ENCODE measurements around the gene LY6G6F. TPM values are rescaled to one million over a fixed set of nuclear protein-coding genes. Genes with fewer than 3 reads are reported as not detected.
A peak's percentile ranks its signal among the peaks of the same experiment; 100 is the strongest.

The LY6G6F gene
- total and polyA plus RNA-seq, 12 donors = not detected

GRCh38 chr6:31730631-31731086 lies 24.0 kb downstream of the LY6G6F start:
- ATAC-seq (no peak), DNase-seq (no peak)
- Histone ChIP-seq H3K4me1 (peaks cover 12 to 83% (median 59%) of the 10 kb centered on the region in 9 donors), H3K27ac (peak overlapping the region; percentile 93 to 97 (median 94)), H3K9me3 (no peaks in the 10 kb centered on the region), H3K27me3 (no peaks in the 10 kb centered on the region), H3K36me3 (peaks cover 0 to 75% (median 46%) of the 10 kb centered on the region in 9 donors), H3K4me3 (peak overlapping the region in 8 of 10 donors; percentile 66 to 95 (median 78))
- 89 to 95% methylated on average over 11 of the region's 11 CpGs for WGBS, 2 donors
- TF ChIP-seq CTCF (IDR thresholded peaks at IDR 0.05) = no peak
- intact Hi-C loops (cut with DNase I) = loop anchor here in 2 of 10 donors (10.0 kb wide), 2 partner anchors 64 to 104 kb away; partner anchors contain the start of gene VARS1 (in 1 of the 2)

GRCh38 chr6:31732029-31732428 lies 25.4 kb downstream of the LY6G6F start:
- H3K36me3 ChIP-seq = peaks cover 0 to 61% (median 35%) of the 10 kb centered on the region in 9 donors
- no peak for TF ChIP-seq CTCF (IDR thresholded peaks at IDR 0.05)
- DNase-seq (no peak), ATAC-seq (no peak)
- no peaks in the 10 kb centered on the region for H3K27me3 ChIP-seq
- H3K9me3 ChIP-seq = no peaks in the 10 kb centered on the region
- H3K4me3 ChIP-seq = no peak overlapping the region
- H3K27ac ChIP-seq = peak overlapping the region in 6 of 10 donors; percentile 15 to 97 (median 28)
- intact Hi-C loops (cut with DNase I) = loop anchor here in 2 of 10 donors (10.0 kb wide), 2 partner anchors 63 to 103 kb away; partner anchors contain the start of gene VARS1 (in 1 of the 2)
- H3K4me1 ChIP-seq = peaks cover 16 to 75% (median 66%) of the 10 kb centered on the region in 9 donors
- 54% methylated on average over 3 of the region's 3 CpGs for WGBS, 2 donors

DNA sequence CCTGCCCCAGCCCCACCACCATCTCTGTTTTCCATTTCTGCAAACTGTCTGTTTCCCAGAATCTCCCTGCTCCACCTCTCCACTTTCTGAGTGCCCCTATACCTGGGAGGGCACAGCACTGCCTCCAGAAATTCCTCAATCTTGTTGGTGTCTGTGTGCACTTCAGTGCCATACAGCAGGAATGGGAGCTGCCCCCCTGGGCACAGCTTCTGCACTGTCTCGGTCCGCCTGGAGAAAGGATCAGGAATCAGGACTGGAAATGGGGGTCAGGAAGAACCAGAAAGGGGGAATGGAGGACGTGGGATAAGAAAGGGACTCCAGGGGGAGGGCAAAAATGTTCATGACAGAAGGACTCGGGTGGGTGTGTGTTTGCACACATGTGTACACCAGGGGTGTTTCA lies 27.1 kb downstream of the LY6G6F start:
- H3K27me3 ChIP-seq = no peaks in the 10 kb centered on the region
- intact Hi-C loops (cut with DNase I) = loop anchor here in 2 of 10 donors (10.0 kb wide), 2 partner anchors 61 to 101 kb away; partner anchors contain the start of gene VARS1 (in 1 of the 2)
- TF ChIP-seq CTCF (IDR thresholded peaks at IDR 0.05) = no peak
- no peaks in the 10 kb centered on the region for H3K9me3 ChIP-seq
- no peak for DNase-seq
- ATAC-seq = no peak
- H3K4me1 ChIP-seq = peaks cover 9 to 75% (median 68%) of the 10 kb centered on the region in 9 donors
- H3K27ac ChIP-seq = peak overlapping the region in 7 of 10 donors; percentile 87 to 98 (median 96)
- peak overlapping the region in 4 of 10 donors; percentile 67 to 94 (median 83) for H3K4me3 ChIP-seq
- H3K36me3 ChIP-seq = peaks cover 0 to 46% (median 29%) of the 10 kb centered on the region in 9 donors
- WGBS, 2 donors = 79% methylated on average over 4 of the region's 4 CpGs

GRCh38 chr6:31734247-31734820 lies 27.7 kb downstream of the LY6G6F start:
- WGBS, 2 donors = 8 to 30% methylated on average over 2 of the region's 2 CpGs
- TF ChIP-seq CTCF (IDR thresholded peaks at IDR 0.05) = no peak
- Histone ChIP-seq H3K9me3 (no peaks in the 10 kb centered on the region), H3K27ac (peak overlapping the region; percentile 48 to 98 (median 94)), H3K27me3 (no peaks in the 10 kb centered on the region), H3K36me3 (peaks cover 0 to 46% (median 29%) of the 10 kb centered on the region in 9 donors), H3K4me3 (peak overlapping the region; percentile 47 to 94 (median 67)), H3K4me1 (peaks cover 7 to 77% (median 67%) of the 10 kb centered on the region in 9 donors)
- ATAC-seq (no peak), DNase-seq (no peak)
- intact Hi-C loops (cut with DNase I) = loop anchor here in 2 of 10 donors (10.0 kb wide), 2 partner anchors 60 to 100 kb away; partner anchors contain the start of gene VARS1 (in 1 of the 2)

Measured in heart right ventricle (tissue), 16 donors.